GM18508 (cell line): ENCODE measurements around the gene P3H2.
"Not testable (repeated sequence)": the region's sequence is repeated elsewhere in the genome, so short reads cannot be mapped to it uniquely, and the experiment has no call there.

Experiments used
- ATAC-seq: cut with Tn5 transposase; IDR thresholded peaks from one replicate; pipeline ENCODE4 v1.9.1; 2021; ENCODE audit warnings: moderate number of reproducible peaks; ENCODE audit not compliant: insufficient read depth, unreplicated experiment

Gene P3H2

GRCh38 chr3:190092250-190092649, 28.4 kb downstream of the P3H2 start:
- no peak for ATAC-seq

DNA sequence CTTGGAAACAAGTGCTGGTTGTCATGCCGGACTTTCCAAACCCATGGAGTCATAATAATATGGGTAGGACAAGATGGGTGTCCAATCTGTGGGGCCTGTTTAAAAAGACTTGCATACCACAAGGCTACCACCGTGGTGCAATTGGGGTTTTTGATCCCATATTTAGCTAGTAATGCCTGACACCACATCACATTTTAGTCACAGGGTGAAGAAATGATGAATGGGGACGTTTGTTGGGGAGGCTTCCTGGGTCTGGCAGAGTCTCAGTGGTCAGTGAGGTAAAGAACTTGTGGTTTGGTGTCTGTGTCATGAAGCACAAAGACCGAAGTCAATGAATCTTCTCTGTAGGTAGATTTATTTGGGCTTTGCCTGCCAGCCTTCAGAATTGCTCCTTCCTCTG, 31.0 kb downstream of the P3H2 start:
- no peak for ATAC-seq

DNA sequence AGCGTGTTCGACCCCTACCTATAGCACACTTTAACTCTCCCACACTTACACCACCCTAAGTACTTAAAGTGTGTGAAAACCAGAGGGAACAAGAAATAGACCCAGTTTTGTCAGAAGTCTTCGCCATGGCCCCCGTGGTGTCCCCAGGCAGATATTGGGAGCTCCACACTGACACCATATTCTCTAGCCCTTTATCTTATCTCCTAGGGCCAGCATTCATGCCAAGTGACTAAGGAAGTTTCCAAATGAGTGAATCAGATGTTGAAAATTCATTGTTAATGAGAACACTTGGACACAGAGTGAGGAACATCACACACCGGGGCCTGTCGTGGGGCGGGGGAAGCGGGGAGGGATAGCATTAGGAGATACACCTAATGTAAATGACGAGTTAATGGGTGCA, 31.8 kb downstream of the P3H2 start:
- no peak for ATAC-seq

DNA sequence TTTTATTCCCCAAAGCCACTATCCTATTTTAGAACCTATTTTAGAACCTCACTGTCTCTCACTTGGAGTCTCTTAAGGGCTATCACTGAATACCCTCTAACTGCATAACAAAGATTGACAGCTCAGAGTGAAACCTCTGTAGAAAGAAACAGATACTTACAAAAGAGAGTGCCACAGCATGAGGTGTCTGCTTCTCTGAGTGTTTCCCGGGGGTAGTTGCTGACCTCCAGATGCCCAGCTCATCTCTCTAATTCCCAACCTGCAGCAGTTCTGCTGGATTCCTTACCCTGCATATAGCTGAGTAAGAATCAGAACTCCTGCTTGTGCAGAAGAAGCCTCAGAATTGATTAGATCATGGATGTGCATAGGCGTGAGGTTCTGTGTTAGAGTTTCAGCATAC, 34.5 kb downstream of the P3H2 start:
- ATAC-seq: no peak

DNA sequence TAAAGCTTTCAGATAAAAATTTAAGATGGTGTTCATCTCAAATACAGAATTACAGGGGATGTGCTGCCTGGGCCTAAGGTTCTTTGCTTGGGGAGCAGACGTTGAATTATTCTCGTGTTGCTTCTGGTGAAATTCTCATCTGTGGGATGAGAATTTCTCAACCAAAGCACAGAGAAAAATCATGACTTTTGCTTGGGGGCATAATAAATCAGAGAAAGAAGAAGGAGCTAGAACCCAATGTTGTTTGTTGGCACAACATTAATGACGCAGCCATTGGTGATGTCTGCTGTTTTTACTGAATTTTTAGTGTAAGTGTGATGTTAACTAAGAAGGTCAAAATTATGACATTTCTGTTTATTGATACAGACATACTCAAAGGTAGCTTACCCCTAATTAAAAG, 35.7 kb downstream of the P3H2 start:
- no peak for ATAC-seq

DNA sequence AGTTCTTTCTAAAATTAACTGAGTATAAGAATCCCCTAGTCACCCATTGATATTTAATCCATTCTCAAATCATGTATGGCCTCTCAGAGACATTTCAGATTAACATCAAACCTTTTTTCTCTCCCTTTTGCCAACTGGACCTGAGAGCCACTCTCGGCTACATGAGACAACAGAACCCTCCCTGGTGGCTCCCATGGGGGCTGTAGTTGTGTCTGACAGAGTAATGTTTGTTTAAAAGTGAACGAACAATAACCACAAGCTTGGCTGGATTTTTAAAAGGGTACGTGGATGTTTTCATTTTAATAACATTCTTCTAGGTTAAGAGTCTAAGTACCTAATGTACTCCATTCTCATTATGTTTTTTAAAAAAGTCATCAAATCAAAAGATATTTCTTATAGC, 37.1 kb downstream of the P3H2 start:
- no peak for ATAC-seq

DNA sequence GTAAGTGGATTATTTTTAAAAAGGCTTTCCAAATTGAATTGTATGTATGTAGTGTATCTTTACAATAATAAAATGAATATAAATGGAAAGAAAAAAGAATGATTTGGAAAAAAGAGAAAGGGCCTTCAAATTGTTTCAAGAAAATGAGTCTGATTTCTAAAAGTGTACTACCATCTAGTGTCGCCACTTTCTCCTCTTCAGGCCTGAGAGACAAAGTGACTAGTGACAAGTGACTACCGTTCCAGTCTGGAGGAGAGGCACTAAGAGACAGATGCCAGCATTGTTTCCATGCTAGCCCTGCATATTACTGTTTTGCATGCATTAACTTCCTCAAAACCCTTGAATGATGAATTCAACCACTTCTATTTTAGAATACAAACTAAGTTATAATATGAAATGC, 39.3 kb downstream of the P3H2 start:
- ATAC-seq: no peak

GRCh38 chr3:190079173-190079572, 41.5 kb downstream of the P3H2 start:
- ATAC-seq: not testable (repeated sequence)

DNA sequence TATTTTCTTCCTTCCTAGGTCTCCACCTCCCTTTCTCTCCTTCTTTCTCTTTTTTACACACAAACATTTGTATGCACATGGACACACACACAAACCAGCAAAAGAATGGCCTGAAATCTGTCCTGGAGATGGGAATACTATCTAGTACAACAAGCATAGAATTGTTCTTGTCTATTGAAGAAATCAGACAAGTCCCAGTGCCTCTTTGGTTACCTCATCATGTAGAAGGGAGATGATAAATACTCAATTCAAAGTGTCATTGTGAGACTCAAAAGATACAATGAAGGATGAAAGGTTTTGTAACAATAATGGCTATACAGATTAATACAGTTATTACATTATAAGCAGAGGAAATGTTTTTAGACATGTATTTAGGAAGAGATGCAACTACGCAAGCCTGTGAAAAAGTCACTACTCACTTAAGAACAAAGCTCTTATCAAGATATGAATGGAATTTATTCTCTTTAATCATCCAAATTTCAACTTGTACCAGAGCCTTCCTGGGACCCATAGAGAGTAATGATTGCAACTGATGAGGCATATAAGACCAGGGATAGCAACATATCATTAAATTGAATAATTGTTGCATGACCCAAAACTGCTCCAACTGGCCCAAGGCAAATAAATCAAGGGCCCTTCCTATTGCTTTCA, 43.2 kb downstream of the P3H2 start:
- no peak for ATAC-seq

- no peak for ATAC-seq
These were observed 43.9 kb downstream of the P3H2 start for GRCh38 chr3:190076601-190077394.

GRCh38 chr3:190076136-190076535, 44.6 kb downstream of the P3H2 start:
- no peak for ATAC-seq

DNA sequence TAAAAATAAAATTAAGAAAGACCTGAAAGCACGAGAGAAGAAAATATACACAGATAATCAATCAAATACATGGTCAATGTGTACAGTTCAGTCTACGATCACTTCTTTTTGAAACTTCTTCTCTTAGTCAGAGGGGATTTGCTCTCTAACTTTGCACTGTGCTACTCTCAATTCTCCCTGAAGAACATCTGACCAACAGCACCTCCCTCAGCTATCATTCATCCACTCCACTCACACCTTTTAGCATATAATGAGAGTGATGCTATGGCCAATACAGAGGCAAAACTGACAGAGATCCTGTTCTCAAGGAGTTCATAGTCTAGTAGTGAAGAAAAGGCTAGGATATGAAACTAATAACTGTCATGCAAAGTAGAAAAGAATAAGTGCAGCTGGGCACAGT, 45.9 kb downstream of the P3H2 start:
- ATAC-seq: no peak

DNA sequence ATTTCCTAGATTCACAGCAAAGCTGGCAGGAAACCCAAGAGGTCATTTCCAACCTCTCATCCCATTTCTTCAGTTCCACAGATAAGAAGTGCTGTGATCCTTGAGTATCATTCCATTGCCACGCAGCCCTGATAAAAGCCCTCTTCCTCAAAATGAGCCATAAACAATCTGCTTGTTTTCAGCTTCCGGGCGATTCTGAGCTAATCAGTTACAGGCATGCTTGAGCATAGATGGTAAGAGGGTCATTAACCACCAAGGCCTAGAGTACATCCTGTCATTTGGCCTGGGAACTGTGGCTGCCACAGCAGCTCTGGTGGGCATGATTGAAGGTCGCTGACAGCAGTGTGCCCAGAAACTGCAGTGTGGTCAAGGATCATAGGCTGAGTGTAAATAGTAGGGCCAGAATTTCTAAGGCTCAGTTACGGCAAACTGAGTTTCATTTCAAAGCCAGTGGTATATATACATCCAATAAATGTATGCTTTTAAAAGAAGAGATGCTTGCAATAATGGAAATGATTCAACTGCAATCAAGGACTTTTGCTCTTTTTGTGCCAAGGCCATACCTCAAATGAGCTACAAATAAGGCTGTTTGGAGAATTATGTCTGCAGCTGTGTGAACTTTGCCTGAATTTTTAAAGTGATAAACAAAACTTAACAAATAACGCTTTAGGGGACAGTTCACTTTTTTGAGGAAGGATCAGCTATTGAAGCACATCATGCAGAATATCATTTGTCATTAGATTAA, 47.3 kb downstream of the P3H2 start:
- ATAC-seq: peak; percentile 50

GRCh38 chr3:190072856-190073255, 47.8 kb downstream of the P3H2 start:
- ATAC-seq: no peak

DNA sequence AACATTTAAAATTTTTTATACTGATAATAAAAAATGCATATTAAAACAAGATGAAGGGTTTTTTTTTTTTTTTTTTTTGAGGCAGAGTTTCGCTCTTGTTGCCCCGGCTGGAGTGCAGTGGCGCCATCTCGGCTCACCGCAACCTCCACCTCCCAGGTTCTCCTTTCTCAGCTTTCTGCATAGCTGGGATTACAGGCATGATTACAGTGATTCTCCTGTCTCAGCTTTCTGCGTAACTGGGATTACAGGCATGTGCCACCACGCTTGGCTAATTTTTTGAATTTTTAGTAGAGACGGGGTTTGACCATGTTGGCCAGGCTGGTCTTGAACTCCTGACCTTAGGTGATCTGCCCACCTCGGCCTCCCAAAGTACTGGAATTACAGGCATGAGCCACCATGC, 48.8 kb downstream of the P3H2 start:
- not testable (repeated sequence) for ATAC-seq

DNA sequence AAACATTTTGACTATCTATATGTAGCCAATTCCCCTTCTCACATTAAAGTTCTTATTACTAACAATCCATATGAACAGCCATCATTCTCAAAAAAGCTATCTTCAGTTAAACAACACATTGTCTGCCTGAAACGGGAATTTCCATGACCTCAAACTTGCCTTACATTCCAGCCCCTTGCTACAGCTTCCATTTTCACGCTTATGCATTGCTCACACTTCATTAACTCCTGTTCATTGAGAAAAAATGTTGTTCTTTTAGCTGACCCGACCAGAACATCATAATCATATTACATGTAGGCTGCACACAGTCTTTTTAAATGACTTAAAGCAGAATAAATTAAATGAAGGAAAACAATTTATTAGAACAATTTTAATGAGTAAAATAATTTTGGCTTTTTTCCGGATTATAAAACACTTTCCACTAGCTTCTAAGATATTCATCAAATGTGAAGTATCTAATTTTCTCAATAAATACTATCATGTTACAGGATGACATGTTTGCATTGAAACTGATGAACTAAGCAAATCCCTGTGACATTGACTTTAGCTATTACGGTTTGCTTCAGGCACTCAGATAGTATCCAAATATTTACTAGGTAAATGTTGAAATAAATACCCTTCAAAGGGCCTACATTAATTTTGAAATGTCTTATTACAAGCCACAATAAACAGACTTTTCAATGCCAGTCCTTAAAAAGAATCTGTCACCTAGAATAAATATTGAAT, 49.9 kb downstream of the P3H2 start:
- ATAC-seq: no peak

GRCh38 chr3:190065204-190065603, 55.5 kb downstream of the P3H2 start:
- no peak for ATAC-seq

DNA sequence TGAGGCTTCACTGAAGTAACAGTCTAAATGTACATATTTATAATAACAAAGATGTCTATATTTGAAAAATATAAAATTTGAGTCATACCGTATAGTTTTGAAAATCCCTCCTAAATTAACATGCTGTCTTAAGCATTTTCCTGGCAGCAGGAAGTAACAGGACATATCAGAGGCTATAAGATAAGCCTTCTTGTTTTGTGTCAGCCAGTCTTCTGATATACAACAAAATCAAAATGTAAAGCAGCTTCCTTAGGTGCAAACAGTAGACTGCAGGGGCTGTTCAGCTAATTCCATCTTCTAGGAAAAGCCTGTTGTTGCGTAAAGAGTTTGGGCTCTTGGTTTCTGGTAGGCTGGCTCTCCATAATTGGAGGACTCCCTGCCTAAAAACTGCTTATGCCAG, 56.0 kb downstream of the P3H2 start:
- ATAC-seq: no peak

DNA sequence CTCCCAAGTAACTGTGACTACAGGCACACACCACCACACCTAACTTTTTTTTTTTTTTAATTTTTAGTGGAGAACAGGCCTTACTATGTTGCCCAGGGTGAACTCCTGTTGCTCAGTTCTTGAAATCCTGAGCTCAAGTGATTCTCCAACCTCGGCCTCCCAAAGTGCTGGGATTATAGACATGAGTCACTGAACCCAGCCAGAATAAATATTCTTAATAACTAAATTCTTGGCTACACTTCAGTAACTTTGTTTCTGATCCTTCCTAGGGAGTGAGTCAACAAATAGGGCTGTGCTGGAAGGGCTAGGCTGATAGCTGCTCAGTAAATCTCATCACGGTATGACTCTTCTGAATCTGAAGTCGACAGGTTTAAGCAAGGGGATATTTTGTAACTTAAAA, 56.6 kb downstream of the P3H2 start:
- no peak for ATAC-seq

DNA sequence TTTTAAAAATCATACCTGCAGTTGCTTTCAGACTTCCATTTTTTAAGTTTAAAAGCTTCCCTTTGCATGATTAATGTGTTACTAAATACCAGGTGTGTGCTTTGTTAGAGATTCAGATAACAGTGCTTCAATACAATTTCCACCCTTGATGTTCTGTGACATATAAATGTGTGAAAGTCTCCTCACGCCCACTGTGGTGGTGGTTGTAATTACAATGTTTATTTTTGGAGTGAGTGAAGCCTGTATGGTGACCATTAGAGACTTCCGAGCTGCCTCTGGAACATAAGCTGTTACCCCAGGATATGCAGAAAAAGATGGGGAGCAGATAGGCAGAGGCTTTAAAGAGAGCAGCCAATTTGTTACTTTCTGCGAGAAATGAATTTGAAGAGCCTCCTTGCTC, 57.2 kb downstream of the P3H2 start:
- ATAC-seq: no peak
